AG04450 (cell line): ENCODE data around the gene RMND5B. TPM values are rescaled to one million over a fixed set of nuclear protein-coding genes. Genes with fewer than 3 reads are reported as not detected.
A peak's percentile ranks its signal among the peaks of the same experiment; 100 is the strongest.
"Not testable (repeated sequence)": the region's sequence is repeated elsewhere in the genome, so short reads cannot be mapped to it uniquely, and the experiment has no call there.

Source experiments
- CTCF ChIA-PET: fragments of 300-600, 350-600 bp; formaldehyde crosslinking; extraction: SDS; loops from one replicate; lab custom pipeline; 2022; ENCODE audit warnings: antibody characterized with exemption, inconsistent platforms; lab: Charles Lee
- POLR2A ChIA-PET: fragments of 350-600 bp; formaldehyde crosslinking; extraction: SDS; loops from one replicate; lab custom pipeline; 2021; ENCODE audit warnings: antibody characterized with exemption, inconsistent platforms; lab: Yijun Ruan, JAX
- DNase-seq: peaks from one replicate; pipeline ENCODE4 v3.0.0-alpha.2; 2011; ENCODE audit warnings: low read depth, low spot score
- H3K27ac ChIP-seq: one replicate; pipeline ENCODE4 v1.5.1; 2012; ENCODE audit warnings: low read depth, low read length, control low read depth
- H3K27me3 ChIP-seq: one replicate; pipeline ENCODE4 v1.6.0; 2012; ENCODE audit warnings: low read length; ENCODE audit not compliant: control insufficient read depth, insufficient read depth
- H3K4me3 ChIP-seq: 2 replicates; pipeline ENCODE4 v1.5.1; 2011; ENCODE audit warnings: mild to moderate bottlenecking, low read depth, low read length, control low read depth
- H3K9me3 ChIP-seq: 2 replicates; pipeline ENCODE4 v1.5.1; 2012; ENCODE audit warnings: low read length; ENCODE audit not compliant: control insufficient read depth, insufficient read depth
- polyA plus RNA-seq: library from polyadenylated mRNA; depleted of rRNA; stranded (reverse); fragments of >200 nt; gene quantifications from 2 replicates; pipeline ENCODE4 v1.2.3, GENCODE V29; 2011
- TF ChIP-seq, protein P1 (sequence below): IDR thresholded peaks from 2 replicates; pipeline ENCODE4 v1.5.1; 2011; ENCODE audit warnings: low read depth, low read length, control low read depth, inconsistent platforms

The RMND5B gene
- polyA plus RNA-seq, 1 experiment, result 19.8 TPM

DNA sequence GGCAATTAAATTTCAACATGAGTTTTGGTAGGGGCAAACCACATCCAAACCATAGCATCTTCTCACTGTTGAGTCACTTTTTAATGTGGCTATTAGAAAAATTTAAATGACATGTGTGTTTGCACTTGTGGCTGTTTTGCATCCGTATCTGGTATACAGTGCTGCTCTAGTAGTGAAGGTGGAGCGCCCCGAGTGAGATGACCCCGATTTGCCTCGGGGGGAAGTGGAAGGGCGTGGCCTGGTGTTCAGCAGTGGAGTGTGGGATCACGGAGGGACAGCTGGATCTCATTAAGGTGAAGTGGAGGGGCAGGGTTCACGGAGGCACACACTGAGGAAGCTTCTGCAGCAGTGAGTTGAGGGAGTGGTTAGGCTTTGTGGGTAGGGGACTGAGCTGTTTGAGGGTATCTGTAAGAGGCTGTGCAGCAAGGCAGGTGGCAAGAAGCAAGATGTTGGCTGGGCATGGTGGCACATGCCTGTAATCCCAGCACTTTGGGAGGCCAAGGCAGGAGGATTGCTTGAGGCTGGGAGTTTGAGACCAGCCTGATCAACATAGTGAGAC is 62.5 kb downstream of the RMND5B start:
- DNase-seq, result no peak
- Histone ChIP-seq H3K27ac (no peak overlapping the region), H3K27me3 (peaks cover 24% of the 10 kb centered on the region), H3K4me3 (no peak overlapping the region), H3K9me3 (peaks cover 9% of the 10 kb centered on the region)
- POLR2A ChIA-PET, result no interaction called here
- TF ChIP-seq, protein P1, sequence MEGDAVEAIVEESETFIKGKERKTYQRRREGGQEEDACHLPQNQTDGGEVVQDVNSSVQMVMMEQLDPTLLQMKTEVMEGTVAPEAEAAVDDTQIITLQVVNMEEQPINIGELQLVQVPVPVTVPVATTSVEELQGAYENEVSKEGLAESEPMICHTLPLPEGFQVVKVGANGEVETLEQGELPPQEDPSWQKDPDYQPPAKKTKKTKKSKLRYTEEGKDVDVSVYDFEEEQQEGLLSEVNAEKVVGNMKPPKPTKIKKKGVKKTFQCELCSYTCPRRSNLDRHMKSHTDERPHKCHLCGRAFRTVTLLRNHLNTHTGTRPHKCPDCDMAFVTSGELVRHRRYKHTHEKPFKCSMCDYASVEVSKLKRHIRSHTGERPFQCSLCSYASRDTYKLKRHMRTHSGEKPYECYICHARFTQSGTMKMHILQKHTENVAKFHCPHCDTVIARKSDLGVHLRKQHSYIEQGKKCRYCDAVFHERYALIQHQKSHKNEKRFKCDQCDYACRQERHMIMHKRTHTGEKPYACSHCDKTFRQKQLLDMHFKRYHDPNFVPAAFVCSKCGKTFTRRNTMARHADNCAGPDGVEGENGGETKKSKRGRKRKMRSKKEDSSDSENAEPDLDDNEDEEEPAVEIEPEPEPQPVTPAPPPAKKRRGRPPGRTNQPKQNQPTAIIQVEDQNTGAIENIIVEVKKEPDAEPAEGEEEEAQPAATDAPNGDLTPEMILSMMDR, result no peak
- CTCF ChIA-PET, result interaction anchor here (0.8 kb wide), 1 partner anchor 117 kb away, joined by 4 read pairs; no protein-coding TSS in a partner anchor

GRCh38 chr5:178194026-178194425 is 63.2 kb downstream of the RMND5B start:
- CTCF ChIA-PET, result no interaction called here
- Histone ChIP-seq H3K4me3 (no peak overlapping the region), H3K27ac (no peak overlapping the region), H3K9me3 (peaks cover 9% of the 10 kb centered on the region), H3K27me3 (peaks cover 24% of the 10 kb centered on the region)
- DNase-seq, result no peak
- POLR2A ChIA-PET, result no interaction called here
- TF ChIP-seq, protein P1, result no peak

DNA sequence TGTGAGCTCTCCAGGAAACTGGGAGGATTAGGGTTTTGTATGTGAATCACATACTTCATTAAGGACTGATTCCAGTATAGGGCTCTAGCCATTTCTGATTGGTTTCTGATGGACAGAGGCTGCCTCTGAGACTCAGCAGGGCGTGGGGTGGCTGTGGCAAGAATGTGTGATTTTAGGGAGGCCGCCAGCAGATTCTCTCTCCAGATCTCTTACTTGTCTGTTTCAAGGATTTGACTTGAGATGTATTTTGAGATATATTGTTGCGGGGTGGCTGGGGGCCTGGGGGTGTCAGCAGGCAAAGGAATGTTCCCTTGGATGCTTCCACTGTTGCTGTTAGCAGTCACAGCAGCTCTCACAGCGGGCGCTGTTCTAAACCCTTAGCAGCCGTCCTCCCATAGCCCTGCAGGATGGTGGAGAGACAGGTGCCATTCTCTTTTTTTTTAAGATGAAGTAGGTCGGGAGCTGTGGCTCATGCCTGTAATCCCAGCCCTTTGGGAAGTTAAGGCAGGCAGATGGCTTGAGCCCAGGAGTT is 65.5 kb downstream of the RMND5B start:
- Histone ChIP-seq H3K27me3 (peaks cover 24% of the 10 kb centered on the region), H3K27ac (no peak overlapping the region), H3K9me3 (peaks cover 9% of the 10 kb centered on the region), H3K4me3 (no peak overlapping the region)
- TF ChIP-seq, protein P1, result no peak
- no peak for DNase-seq
- CTCF ChIA-PET, result interaction anchor here (0.6 to 1.3 kb wide), 2 partner anchors 11 kb away, joined by 3 to 4 read pairs; no protein-coding TSS in a partner anchor
- POLR2A ChIA-PET, result interaction anchor here (1.4 kb wide), 1 partner anchor 8 kb away, joined by 3 read pairs; the partner anchor contains the start of gene HNRNPAB

- H3K4me3 ChIP-seq, result no peak overlapping the region
- TF ChIP-seq, protein P1, result peak; percentile 13; the same call in 1 of the 2 replicates
- DNase-seq, result no peak
- POLR2A ChIA-PET, result no interaction called here
- no peak overlapping the region for H3K27ac ChIP-seq
- H3K9me3 ChIP-seq, result peaks cover 9% of the 10 kb centered on the region
- CTCF ChIA-PET, result interaction anchor here (0.6 to 1.3 kb wide), 2 partner anchors 10 to 12 kb away, joined by 3 to 4 read pairs; no protein-coding TSS in a partner anchor
- H3K27me3 ChIP-seq, result peaks cover 24% of the 10 kb centered on the region
Measured at GRCh38 chr5:178196986-178197385, 66.2 kb downstream of the RMND5B start.

DNA sequence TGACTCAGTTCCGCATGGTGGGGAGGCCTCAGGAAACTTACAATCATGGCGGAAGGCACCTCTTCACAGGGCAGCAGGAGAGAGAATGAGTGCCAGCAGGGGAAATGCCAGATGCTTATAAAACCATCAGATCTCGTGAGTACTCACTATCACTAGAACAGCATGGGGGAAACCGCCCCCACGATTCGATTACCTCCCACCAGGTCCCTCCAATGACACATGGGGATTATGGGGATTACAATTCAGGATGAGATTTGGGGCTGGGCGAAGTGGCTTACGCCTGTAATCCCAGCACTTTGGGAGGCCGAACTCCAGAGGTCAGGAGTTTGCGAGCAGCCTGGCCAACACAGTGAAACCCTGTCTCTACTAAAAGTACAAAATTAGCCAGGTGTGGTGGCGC is 67.3 kb downstream of the RMND5B start:
- CTCF ChIA-PET, H3K9me3 ChIP-seq, H3K4me3 ChIP-seq, DNase-seq, H3K27ac ChIP-seq: not testable (repeated sequence)
- H3K27me3 ChIP-seq, result peaks cover 21% of the 10 kb centered on the region
- POLR2A ChIA-PET, result interaction anchor here (0.6 kb wide), 1 partner anchor 179 kb away, joined by 3 read pairs; no protein-coding TSS in a partner anchor
